ENCODE results near the gene DNM2.

GRCh38 chr19:10749435-10750384 lies 31.8 kb downstream of the DNM2 start:
- no peak for TF ChIP-seq CTCF (IDR thresholded peaks at IDR 0.05; ENCODE audit: low read depth, low read length)
- TF ChIP-seq EZH2phosphoT487 (IDR thresholded peaks at IDR 0.05; ENCODE audit: low read depth), result no peak

Measured in OCI-LY3 (cell line).